GM12891 (cell line): ENCODE results near the gene ZNF317.

Experiments
- POLR2A ChIP-seq: IDR thresholded peaks from 2 replicates; pipeline ENCODE4 v1.6.1; 2011; ENCODE audit warnings: low read depth, low read length, control low read depth
- SPI1 ChIP-seq: IDR thresholded peaks from 2 replicates; pipeline ENCODE4 v1.6.1; 2011; ENCODE audit warnings: low read depth, low read length, control low read depth
- TAF1 ChIP-seq: IDR thresholded peaks from 2 replicates; pipeline ENCODE4 v1.6.1; 2011; ENCODE audit warnings: low read depth, low read length, control low read depth

DNA sequence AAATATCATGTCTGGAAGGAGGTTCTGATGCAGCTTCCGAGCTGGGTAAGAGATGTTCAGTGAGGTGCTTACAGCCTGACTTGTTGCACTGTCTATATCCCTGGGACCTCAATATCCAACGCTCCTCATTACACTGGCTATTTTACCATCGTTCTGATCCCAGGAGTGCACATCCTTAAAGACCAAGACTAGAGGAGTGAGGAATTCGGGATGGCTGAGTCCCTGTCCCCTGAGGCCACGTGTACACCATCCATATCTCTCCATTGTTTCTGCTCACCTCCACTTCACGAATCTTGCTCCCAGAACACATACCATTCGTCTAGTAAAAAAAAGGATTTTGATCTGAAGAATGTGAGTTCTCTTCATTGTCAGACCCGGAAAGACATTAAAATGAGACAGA, 32.8 kb upstream of the ZNF317 start, which contains the start of gene OR7G2:
- no peak for TF ChIP-seq SPI1
- TF ChIP-seq POLR2A = no peak
- no peak for TF ChIP-seq TAF1
